ENCODE measurements around the gene DLG2. TPM values are rescaled to one million over a fixed set of nuclear protein-coding genes. Genes with fewer than 3 reads are reported as not detected.

Gene DLG2
- total RNA-seq, 1 donor from 2014 or later: 5.1 TPM

DNA sequence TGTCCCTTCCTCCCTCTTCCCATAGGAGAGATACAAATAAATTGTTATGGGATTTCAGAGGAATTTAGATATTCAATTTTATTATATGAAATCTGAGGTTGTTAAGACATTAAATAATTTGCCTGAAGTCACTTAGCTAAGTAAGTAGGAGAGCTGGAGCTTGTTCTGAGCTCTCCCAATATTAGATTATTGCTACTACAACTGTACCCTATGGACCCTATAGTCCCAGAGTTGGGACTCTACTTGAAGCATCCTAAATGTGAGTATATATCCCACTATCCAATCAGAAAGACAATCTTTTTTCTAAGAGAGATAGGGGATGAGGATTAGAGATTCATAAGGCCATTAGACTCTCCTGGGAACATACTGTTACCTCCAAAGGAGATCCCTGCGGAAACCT is 1130.0 kb downstream of the DLG2 start:
- Mint-ChIP-seq H3K36me3 (ENCODE audit: low read depth, unreplicated experiment) (no peaks in the 10 kb centered on the region), H3K4me1 (ENCODE audit: unreplicated experiment) (no peaks in the 10 kb centered on the region), H3K4me3 (ENCODE audit: unreplicated experiment) (no peak overlapping the region), H3K27me3 (ENCODE audit: unreplicated experiment) (no peaks in the 10 kb centered on the region), H3K9me3 (ENCODE audit: unreplicated experiment) (no peaks in the 10 kb centered on the region), H3K27ac (ENCODE audit: unreplicated experiment) (no peak overlapping the region)
- no peak for TF ChIP-seq CTCF (IDR thresholded peaks at IDR 0.05; ENCODE audit: unreplicated experiment)
- no peak for DNase-seq (ENCODE audit: low spot score)

DNA sequence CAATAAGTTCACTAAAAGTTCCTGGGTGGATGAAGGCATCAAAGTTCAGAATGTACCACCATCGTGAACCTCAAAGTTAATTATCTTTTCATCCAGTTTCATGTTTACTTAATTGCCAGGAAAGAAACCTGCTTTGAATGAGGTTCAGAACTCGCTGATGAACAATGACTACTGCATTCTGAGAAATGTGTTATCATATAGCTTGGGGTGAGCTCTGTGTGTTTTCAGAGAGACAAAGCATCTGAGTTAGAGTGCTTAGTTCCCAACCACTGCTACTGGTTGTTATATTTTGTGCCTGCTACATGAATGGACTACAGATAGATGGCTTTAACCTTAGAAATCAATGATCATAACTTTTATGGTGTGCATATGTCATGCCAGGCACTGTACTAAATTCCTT is 1131.0 kb downstream of the DLG2 start:
- no peak for TF ChIP-seq CTCF (IDR thresholded peaks at IDR 0.05; ENCODE audit: unreplicated experiment)
- no peaks in the 10 kb centered on the region for H3K4me1 Mint-ChIP-seq (ENCODE audit: unreplicated experiment)
- H3K27me3 Mint-ChIP-seq (ENCODE audit: unreplicated experiment): no peaks in the 10 kb centered on the region
- no peaks in the 10 kb centered on the region for H3K9me3 Mint-ChIP-seq (ENCODE audit: unreplicated experiment)
- no peak overlapping the region for H3K4me3 Mint-ChIP-seq (ENCODE audit: unreplicated experiment)
- no peak for DNase-seq (ENCODE audit: low spot score)
- no peaks in the 10 kb centered on the region for H3K36me3 Mint-ChIP-seq (ENCODE audit: low read depth, unreplicated experiment)
- H3K27ac Mint-ChIP-seq (ENCODE audit: unreplicated experiment): no peak overlapping the region

DNA sequence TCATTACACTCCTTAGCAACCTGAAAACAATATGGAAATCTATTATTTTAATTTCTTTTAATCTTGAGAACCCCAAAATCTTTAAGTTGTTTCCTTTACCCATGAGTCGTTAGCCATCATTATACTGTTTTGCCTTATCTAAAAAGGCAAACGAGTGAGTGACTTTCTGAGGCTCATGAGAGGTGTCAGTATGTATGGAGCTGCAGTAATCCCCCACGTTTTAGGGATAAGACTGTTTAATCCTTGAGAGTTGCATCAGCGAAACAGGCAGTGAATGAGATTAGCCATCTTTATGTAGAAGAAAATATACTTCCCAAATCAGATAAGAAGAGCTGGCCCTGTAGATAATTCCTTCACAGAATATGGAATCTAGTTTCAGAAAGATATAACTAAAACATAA is 1147.0 kb downstream of the DLG2 start:
- Mint-ChIP-seq H3K36me3 (ENCODE audit: low read depth, unreplicated experiment) (no peaks in the 10 kb centered on the region), H3K4me1 (ENCODE audit: unreplicated experiment) (no peaks in the 10 kb centered on the region), H3K27ac (ENCODE audit: unreplicated experiment) (no peak overlapping the region), H3K4me3 (ENCODE audit: unreplicated experiment) (no peak overlapping the region), H3K9me3 (ENCODE audit: unreplicated experiment) (no peaks in the 10 kb centered on the region), H3K27me3 (ENCODE audit: unreplicated experiment) (no peaks in the 10 kb centered on the region)
- TF ChIP-seq CTCF (IDR thresholded peaks at IDR 0.05; ENCODE audit: unreplicated experiment): no peak
- DNase-seq (ENCODE audit: low spot score): no peak

GRCh38 chr11:84476581-84476980 is 1150.6 kb downstream of the DLG2 start:
- no peaks in the 10 kb centered on the region for H3K9me3 Mint-ChIP-seq (ENCODE audit: unreplicated experiment)
- TF ChIP-seq CTCF (IDR thresholded peaks at IDR 0.05; ENCODE audit: unreplicated experiment): no peak
- peaks cover 2% of the 10 kb centered on the region for H3K4me1 Mint-ChIP-seq (ENCODE audit: unreplicated experiment)
- no peaks in the 10 kb centered on the region for H3K36me3 Mint-ChIP-seq (ENCODE audit: low read depth, unreplicated experiment)
- no peak for DNase-seq (ENCODE audit: low spot score)
- no peak overlapping the region for H3K4me3 Mint-ChIP-seq (ENCODE audit: unreplicated experiment)
- no peak overlapping the region for H3K27ac Mint-ChIP-seq (ENCODE audit: unreplicated experiment)
- H3K27me3 Mint-ChIP-seq (ENCODE audit: unreplicated experiment): no peaks in the 10 kb centered on the region

DNA sequence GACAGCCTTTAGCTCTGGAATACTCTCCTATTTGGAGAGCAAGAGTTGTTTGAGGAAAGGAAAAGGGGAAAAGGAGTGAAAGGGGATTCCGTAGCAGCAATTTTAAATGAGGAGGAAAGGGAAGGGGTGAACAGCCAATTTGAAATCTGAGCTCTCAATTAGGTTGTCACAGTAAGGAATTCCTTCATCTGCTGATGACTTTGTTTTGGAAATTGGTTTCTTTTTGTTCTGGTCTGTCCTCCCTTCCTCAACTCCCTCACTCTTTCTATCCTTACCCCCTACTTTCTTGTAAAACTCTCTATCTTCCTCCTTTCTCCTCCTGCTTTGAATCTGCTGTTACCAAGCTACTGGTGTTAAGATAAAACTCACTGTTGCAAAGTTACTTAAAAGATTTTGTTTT is 1155.6 kb downstream of the DLG2 start:
- Mint-ChIP-seq H3K4me3 (ENCODE audit: unreplicated experiment) (no peak overlapping the region), H3K36me3 (ENCODE audit: low read depth, unreplicated experiment) (no peaks in the 10 kb centered on the region), H3K27ac (ENCODE audit: unreplicated experiment) (no peak overlapping the region)

More for the DNA sequence above, 1155.6 kb downstream of the DLG2 start:
- H3K4me1 Mint-ChIP-seq (ENCODE audit: unreplicated experiment): peaks cover 7% of the 10 kb centered on the region
- TF ChIP-seq CTCF (IDR thresholded peaks at IDR 0.05; ENCODE audit: unreplicated experiment): no peak
- DNase-seq (ENCODE audit: low spot score): no peak
- H3K9me3 Mint-ChIP-seq (ENCODE audit: unreplicated experiment): no peaks in the 10 kb centered on the region
- H3K27me3 Mint-ChIP-seq (ENCODE audit: unreplicated experiment): no peaks in the 10 kb centered on the region
